Measurements from ENCODE around the gene FUT6. TPM values are rescaled to one million over a fixed set of nuclear protein-coding genes. Genes with fewer than 3 reads are reported as not detected.
"Not testable (repeated sequence)": the region's sequence is repeated elsewhere in the genome, so short reads cannot be mapped to it uniquely, and the experiment has no call there.

Gene FUT6
- total RNA-seq, 1 experiment from 2014 or later, result 2.0 TPM

- Histone ChIP-seq H3K4me3 (no peak overlapping the region), H3K36me3 (peaks cover 23% of the 10 kb centered on the region), H3K4me1 (no peaks in the 10 kb centered on the region), H3K27me3 (no peaks in the 10 kb centered on the region), H3K9me3 (replicated peaks) (no peaks in the 10 kb centered on the region), H3K27ac (no peak overlapping the region)
- DNase-seq, result no peak
Measured at GRCh38 chr19:5782322-5782721, 57.2 kb downstream of the FUT6 start.

DNA sequence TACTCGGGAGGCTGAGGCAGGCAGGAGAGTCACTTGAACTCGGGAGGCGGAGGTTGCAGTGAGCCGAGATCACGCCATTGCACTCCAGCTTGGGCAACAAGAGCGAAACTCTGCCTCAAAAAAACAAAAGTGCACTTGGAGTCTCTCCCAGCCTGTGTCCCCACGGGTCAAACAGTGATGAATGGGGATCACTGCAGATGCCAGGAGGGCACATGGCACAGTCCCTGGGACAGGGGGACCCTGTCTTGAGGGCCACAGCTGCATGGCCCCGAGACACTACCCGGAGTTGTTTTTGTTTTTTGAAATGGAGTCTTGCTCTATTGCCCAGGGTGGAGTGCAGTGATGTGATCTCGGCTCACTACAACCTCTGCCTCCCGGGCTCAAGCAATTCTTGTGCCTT lies 58.6 kb downstream of the FUT6 start:
- H3K36me3 ChIP-seq, result peaks cover 11% of the 10 kb centered on the region
- not testable (repeated sequence) for H3K4me3 ChIP-seq; H3K4me1 ChIP-seq; H3K27me3 ChIP-seq; H3K27ac ChIP-seq; DNase-seq; H3K9me3 ChIP-seq (replicated peaks)

Other genes with a start within 250 kb of the FUT6 start
- 32.6 and 41.8 TPM in 2 replicates for gene SAFB2, start 216.9 kb downstream of the FUT6 start, total RNA-seq (2014; rRNA removed; shearing (Covaris generic))
- 78.9 and 106 TPM in 2 replicates for gene SAFB, start 216.6 kb downstream of the FUT6 start, total RNA-seq (2014; rRNA removed; shearing (Covaris generic))
- gene MICOS13, start 159.2 kb downstream of the FUT6 start, total RNA-seq (2014; rRNA removed; shearing (Covaris generic)), result 33.0 and 45.6 TPM in 2 replicates
- gene HSD11B1L, start 158.7 kb downstream of the FUT6 start, total RNA-seq (2014; rRNA removed; shearing (Covaris generic)), result 0.89 and 1.3 TPM in 2 replicates
- 510 and 695 TPM in 2 replicates for gene RPL36, start 149.4 kb downstream of the FUT6 start, total RNA-seq (2014; rRNA removed; shearing (Covaris generic))
- gene LONP1, start 119.6 kb downstream of the FUT6 start, total RNA-seq (2014; rRNA removed; shearing (Covaris generic)), result 53.5 and 54.0 TPM in 2 replicates
- gene CATSPERD, start 119.1 kb downstream of the FUT6 start, total RNA-seq (2014; rRNA removed; shearing (Covaris generic)), result not detected in 2 replicates
- gene PRR22, start 55.0 kb downstream of the FUT6 start, total RNA-seq (2014; rRNA removed; shearing (Covaris generic)), result 1.7 and 2.1 TPM in 2 replicates
- gene DUS3L, start 48.5 kb downstream of the FUT6 start, total RNA-seq (2014; rRNA removed; shearing (Covaris generic)), result 28.2 and 29.1 TPM in 2 replicates
- gene NRTN, start 34.6 kb downstream of the FUT6 start, total RNA-seq (2014; rRNA removed; shearing (Covaris generic)), result 21.5 and 23.6 TPM in 2 replicates
- 21.9 and 23.9 TPM in 2 replicates for gene FUT3, start 11.7 kb upstream of the FUT6 start, total RNA-seq (2014; rRNA removed; shearing (Covaris generic))
- 0.61 and 0.94 TPM in 2 replicates for gene FUT5, start 30.8 kb upstream of the FUT6 start, total RNA-seq (2014; rRNA removed; shearing (Covaris generic))
- gene NDUFA11, start 64.1 kb upstream of the FUT6 start, total RNA-seq (2014; rRNA removed; shearing (Covaris generic)), result 245 and 307 TPM in 2 replicates
- gene VMAC, start 65.2 kb upstream of the FUT6 start, total RNA-seq (2014; rRNA removed; shearing (Covaris generic)), result 0.94 and 1.3 TPM in 2 replicates
- 0.73 and 1.9 TPM in 2 replicates for gene CAPS, start 74.6 kb upstream of the FUT6 start, total RNA-seq (2014; rRNA removed; shearing (Covaris generic))
- gene RANBP3, start 138.4 kb upstream of the FUT6 start, total RNA-seq (2014; rRNA removed; shearing (Covaris generic)), result 74.8 and 76.5 TPM in 2 replicates

Measured in SJCRH30 (cell line).